DMS 273 treated with DMSO at 0.1 percent for 48 hours (cell line): ENCODE measurements around the gene NELL1.

ENCODE experiments used
- DNase-seq: peaks from one replicate; lab custom pipeline; 2025; lab: John Stamatoyannopoulos, UW

The NELL1 gene

GRCh38 chr11:21564833-21565682 is 895.7 kb downstream of the NELL1 start:
- no peak for DNase-seq

GRCh38 chr11:21566521-21567117 is 897.2 kb downstream of the NELL1 start:
- DNase-seq = no peak

- DNase-seq = no peak
Observed at GRCh38 chr11:21567645-21568290, 898.4 kb downstream of the NELL1 start.

- no peak for DNase-seq
Observed at GRCh38 chr11:21572210-21572609, 902.8 kb downstream of the NELL1 start.

GRCh38 chr11:21582791-21583190 is 913.4 kb downstream of the NELL1 start:
- DNase-seq = no peak

GRCh38 chr11:21588754-21589153 is 919.4 kb downstream of the NELL1 start:
- DNase-seq = no peak

- no peak for DNase-seq
Observed at GRCh38 chr11:21602699-21603098, 933.3 kb downstream of the NELL1 start.

- no peak for DNase-seq
Observed at GRCh38 chr11:21603886-21604285, 934.5 kb downstream of the NELL1 start.

GRCh38 chr11:21604564-21604963 is 935.2 kb downstream of the NELL1 start:
- DNase-seq = no peak

GRCh38 chr11:21612326-21612725 is 942.9 kb downstream of the NELL1 start:
- DNase-seq = no peak

- no peak for DNase-seq
Observed at GRCh38 chr11:21614961-21615360, 945.6 kb downstream of the NELL1 start.

GRCh38 chr11:21615955-21616371 is 946.6 kb downstream of the NELL1 start:
- DNase-seq = no peak

- DNase-seq = no peak
Observed at GRCh38 chr11:21622566-21622965, 953.2 kb downstream of the NELL1 start.

- DNase-seq = no peak
Observed at GRCh38 chr11:21622995-21623394, 953.6 kb downstream of the NELL1 start.
